ENCODE results near the gene HACD4.

The HACD4 gene

GRCh38 chr9:21018177-21018576, 13.3 kb downstream of the HACD4 start:
- H3K27ac ChIP-seq, result no peak overlapping the region
- no peak for DNase-seq (ENCODE audit: low read depth, low spot score)

GRCh38 chr9:21016701-21017491, 14.5 kb downstream of the HACD4 start:
- DNase-seq (ENCODE audit: low read depth, low spot score), result peak; percentile 57
- H3K27ac ChIP-seq, result no peak overlapping the region

- no peak for DNase-seq (ENCODE audit: low read depth, low spot score)
- no peak overlapping the region for H3K27ac ChIP-seq
Measured at GRCh38 chr9:21015995-21016394, 15.4 kb downstream of the HACD4 start.

GRCh38 chr9:21015129-21015815, 16.2 kb downstream of the HACD4 start:
- DNase-seq (ENCODE audit: low read depth, low spot score), result no peak
- H3K27ac ChIP-seq, result no peak overlapping the region

GRCh38 chr9:21002040-21002439, 29.4 kb downstream of the HACD4 start:
- H3K27ac ChIP-seq, result no peak overlapping the region

GRCh38 chr9:21001581-21001980, 29.9 kb downstream of the HACD4 start:
- no peak for DNase-seq (ENCODE audit: low read depth, low spot score)
- no peak overlapping the region for H3K27ac ChIP-seq

More at GRCh38 chr9:21002040-21002439, 29.4 kb downstream of the HACD4 start:
- no peak for DNase-seq (ENCODE audit: low read depth, low spot score)

GRCh38 chr9:20997503-20998076, 33.9 kb downstream of the HACD4 start:
- no peak overlapping the region for H3K27ac ChIP-seq
- DNase-seq (ENCODE audit: low read depth, low spot score), result no peak

- H3K27ac ChIP-seq, result no peak overlapping the region
- no peak for DNase-seq (ENCODE audit: low read depth, low spot score)
Measured at GRCh38 chr9:20996809-20997208, 34.6 kb downstream of the HACD4 start.

- no peak overlapping the region for H3K27ac ChIP-seq
- DNase-seq (ENCODE audit: low read depth, low spot score), result no peak
Measured at GRCh38 chr9:20995616-20996015, 35.8 kb downstream of the HACD4 start.

GRCh38 chr9:20994486-20994885, 37.0 kb downstream of the HACD4 start:
- no peak for DNase-seq (ENCODE audit: low read depth, low spot score)
- H3K27ac ChIP-seq, result no peak overlapping the region

GRCh38 chr9:20990867-20991266, 40.6 kb downstream of the HACD4 start:
- no peak for DNase-seq (ENCODE audit: low read depth, low spot score)

GRCh38 chr9:20989923-20990341, 41.5 kb downstream of the HACD4 start:
- no peak for DNase-seq (ENCODE audit: low read depth, low spot score)

More at GRCh38 chr9:20990867-20991266, 40.6 kb downstream of the HACD4 start:
- no peak overlapping the region for H3K27ac ChIP-seq

GRCh38 chr9:20988671-20989315, 42.6 kb downstream of the HACD4 start:
- no peak overlapping the region for H3K27ac ChIP-seq
- DNase-seq (ENCODE audit: low read depth, low spot score), result no peak

More at GRCh38 chr9:20989923-20990341, 41.5 kb downstream of the HACD4 start:
- H3K27ac ChIP-seq, result no peak overlapping the region

GRCh38 chr9:20988061-20988460, 43.4 kb downstream of the HACD4 start:
- no peak for DNase-seq (ENCODE audit: low read depth, low spot score)
- H3K27ac ChIP-seq, result no peak overlapping the region

- no peak overlapping the region for H3K27ac ChIP-seq
- no peak for DNase-seq (ENCODE audit: low read depth, low spot score)
Measured at GRCh38 chr9:20987521-20987920, 43.9 kb downstream of the HACD4 start.

- DNase-seq (ENCODE audit: low read depth, low spot score), result no peak
- no peak overlapping the region for H3K27ac ChIP-seq
Measured at GRCh38 chr9:20985851-20986600, 45.4 kb downstream of the HACD4 start.

- DNase-seq (ENCODE audit: low read depth, low spot score), result no peak
- H3K27ac ChIP-seq, result no peak overlapping the region
Measured at GRCh38 chr9:20984506-20984905, 46.9 kb downstream of the HACD4 start.

GRCh38 chr9:20981486-20981885, 50.0 kb downstream of the HACD4 start:
- no peak for DNase-seq (ENCODE audit: low read depth, low spot score)
- H3K27ac ChIP-seq, result no peak overlapping the region

- no peak for DNase-seq (ENCODE audit: low read depth, low spot score)
- no peak overlapping the region for H3K27ac ChIP-seq
Measured at GRCh38 chr9:20980832-20981455, 50.5 kb downstream of the HACD4 start.

GRCh38 chr9:20978249-20978648, 53.2 kb downstream of the HACD4 start:
- no peak overlapping the region for H3K27ac ChIP-seq
- no peak for DNase-seq (ENCODE audit: low read depth, low spot score)

Measured in epithelial cell of prostate (primary cell).